ENCODE results near the gene MYO3B. TPM values are rescaled to one million over a fixed set of nuclear protein-coding genes. Genes with fewer than 3 reads are reported as not detected.

The MYO3B gene
- total RNA-seq, 1 donor from 2014 or later = 0.22 TPM

GRCh38 chr2:170652637-170653417 is 474.9 kb downstream of the MYO3B start:
- no peak for TF ChIP-seq CTCF (IDR thresholded peaks at IDR 0.05; ENCODE audit: partially characterized antibody, unreplicated experiment)
- Mint-ChIP-seq H3K9me3 (ENCODE audit: unreplicated experiment) (no peaks in the 10 kb centered on the region), H3K4me3 (ENCODE audit: unreplicated experiment) (no peak overlapping the region), H3K27me3 (ENCODE audit: unreplicated experiment) (no peaks in the 10 kb centered on the region), H3K36me3 (ENCODE audit: unreplicated experiment) (no peaks in the 10 kb centered on the region), H3K4me1 (ENCODE audit: low read depth, unreplicated experiment) (no peaks in the 10 kb centered on the region), H3K27ac (ENCODE audit: unreplicated experiment) (no peak overlapping the region)
- no peak for DNase-seq

GRCh38 chr2:170656669-170657068 is 478.7 kb downstream of the MYO3B start:
- no peaks in the 10 kb centered on the region for H3K36me3 Mint-ChIP-seq (ENCODE audit: unreplicated experiment)
- TF ChIP-seq CTCF (IDR thresholded peaks at IDR 0.05; ENCODE audit: partially characterized antibody, unreplicated experiment) = no peak
- H3K27me3 Mint-ChIP-seq (ENCODE audit: unreplicated experiment) = peaks cover 2% of the 10 kb centered on the region
- H3K4me3 Mint-ChIP-seq (ENCODE audit: unreplicated experiment) = no peak overlapping the region
- H3K27ac Mint-ChIP-seq (ENCODE audit: unreplicated experiment) = no peak overlapping the region
- DNase-seq = no peak
- no peaks in the 10 kb centered on the region for H3K4me1 Mint-ChIP-seq (ENCODE audit: low read depth, unreplicated experiment)
- no peaks in the 10 kb centered on the region for H3K9me3 Mint-ChIP-seq (ENCODE audit: unreplicated experiment)

GRCh38 chr2:170660409-170660808 is 482.5 kb downstream of the MYO3B start:
- H3K9me3 Mint-ChIP-seq (ENCODE audit: unreplicated experiment) = peaks cover under 1% of the 10 kb centered on the region
- no peak for DNase-seq
- no peak for TF ChIP-seq CTCF (IDR thresholded peaks at IDR 0.05; ENCODE audit: partially characterized antibody, unreplicated experiment)
- H3K27ac Mint-ChIP-seq (ENCODE audit: unreplicated experiment) = no peak overlapping the region
- H3K27me3 Mint-ChIP-seq (ENCODE audit: unreplicated experiment) = peaks cover 5% of the 10 kb centered on the region
- no peak overlapping the region for H3K4me3 Mint-ChIP-seq (ENCODE audit: unreplicated experiment)
- H3K36me3 Mint-ChIP-seq (ENCODE audit: unreplicated experiment) = no peaks in the 10 kb centered on the region
- H3K4me1 Mint-ChIP-seq (ENCODE audit: low read depth, unreplicated experiment) = no peaks in the 10 kb centered on the region

GRCh38 chr2:170665743-170666142 is 487.8 kb downstream of the MYO3B start:
- no peak for DNase-seq
- Mint-ChIP-seq H3K36me3 (ENCODE audit: unreplicated experiment) (no peaks in the 10 kb centered on the region), H3K9me3 (ENCODE audit: unreplicated experiment) (peaks cover 2% of the 10 kb centered on the region), H3K27ac (ENCODE audit: unreplicated experiment) (no peak overlapping the region), H3K4me3 (ENCODE audit: unreplicated experiment) (no peak overlapping the region), H3K4me1 (ENCODE audit: low read depth, unreplicated experiment) (no peaks in the 10 kb centered on the region), H3K27me3 (ENCODE audit: unreplicated experiment) (peaks cover 5% of the 10 kb centered on the region)
- TF ChIP-seq CTCF (IDR thresholded peaks at IDR 0.05; ENCODE audit: partially characterized antibody, unreplicated experiment) = no peak

GRCh38 chr2:170669909-170670308 is 492.0 kb downstream of the MYO3B start:
- peaks cover 2% of the 10 kb centered on the region for H3K27me3 Mint-ChIP-seq (ENCODE audit: unreplicated experiment)
- H3K4me3 Mint-ChIP-seq (ENCODE audit: unreplicated experiment) = no peak overlapping the region
- no peak overlapping the region for H3K27ac Mint-ChIP-seq (ENCODE audit: unreplicated experiment)
- no peak for DNase-seq
- no peak for TF ChIP-seq CTCF (IDR thresholded peaks at IDR 0.05; ENCODE audit: partially characterized antibody, unreplicated experiment)
- H3K4me1 Mint-ChIP-seq (ENCODE audit: low read depth, unreplicated experiment) = no peaks in the 10 kb centered on the region
- H3K9me3 Mint-ChIP-seq (ENCODE audit: unreplicated experiment) = peaks cover 2% of the 10 kb centered on the region
- H3K36me3 Mint-ChIP-seq (ENCODE audit: unreplicated experiment) = no peaks in the 10 kb centered on the region
